ENCODE results near the gene SLX1A.
"Not testable (repeated sequence)": the region's sequence is repeated elsewhere in the genome, so short reads cannot be mapped to it uniquely, and the experiment has no call there.

The SLX1A gene

DNA sequence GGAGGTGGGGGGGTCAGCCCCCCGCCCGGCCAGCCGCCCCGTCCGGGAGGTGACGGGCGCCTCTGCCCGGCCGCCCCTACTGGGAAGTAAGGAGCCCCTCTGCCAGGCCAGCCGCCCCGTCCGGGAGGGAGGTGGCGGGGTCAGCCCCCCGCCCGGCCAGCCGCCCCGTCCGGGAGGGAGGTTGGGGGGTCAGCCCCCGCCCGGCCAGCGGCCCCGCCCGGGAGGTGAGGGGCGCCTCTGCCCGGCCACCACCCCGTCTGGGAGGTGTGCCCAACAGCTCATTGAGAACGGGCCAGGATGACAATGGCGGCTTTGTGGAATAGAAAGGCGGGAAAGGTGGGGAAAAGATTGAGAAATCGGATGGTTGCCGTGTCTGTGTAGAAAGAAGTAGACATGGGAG, 23.5 kb upstream of the SLX1A start:
- not testable (repeated sequence) for H3K27me3 Mint-ChIP-seq; ATAC-seq (ENCODE audit: low read depth); H3K9me3 Mint-ChIP-seq; H3K4me3 Mint-ChIP-seq; DNase-seq (ENCODE audit: low spot score in 2 of 2); H3K36me3 Mint-ChIP-seq; H3K27ac Mint-ChIP-seq
- peaks cover 16% of the 10 kb centered on the region for H3K4me1 Mint-ChIP-seq

DNA sequence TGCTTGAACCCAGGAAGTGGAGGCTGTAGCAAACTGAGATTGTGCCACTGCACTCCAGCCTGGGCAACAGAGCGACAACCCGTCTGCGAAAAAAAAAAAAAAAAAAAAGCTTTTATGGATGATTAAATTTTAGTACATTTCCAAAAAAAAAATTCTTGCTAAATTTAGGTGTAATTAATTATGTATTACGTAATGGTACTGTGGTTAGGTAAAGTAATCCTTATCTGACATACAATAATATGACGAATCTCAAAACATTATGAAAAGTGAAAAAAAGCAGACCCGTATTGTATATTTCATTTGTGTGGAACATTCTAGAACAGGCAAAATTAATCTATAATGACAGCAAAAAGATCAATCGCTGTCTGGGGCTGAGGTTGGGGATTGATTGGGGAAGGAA, 20.6 kb upstream of the SLX1A start:
- Mint-ChIP-seq H3K9me3 (no peaks in the 10 kb centered on the region), H3K4me3 (no peak overlapping the region), H3K36me3 (no peaks in the 10 kb centered on the region), H3K27me3 (no peaks in the 10 kb centered on the region), H3K4me1 (no peaks in the 10 kb centered on the region), H3K27ac (no peak overlapping the region)
- no peak for ATAC-seq (ENCODE audit: low read depth)
- DNase-seq (ENCODE audit: low spot score in 2 of 2): no peak

DNA sequence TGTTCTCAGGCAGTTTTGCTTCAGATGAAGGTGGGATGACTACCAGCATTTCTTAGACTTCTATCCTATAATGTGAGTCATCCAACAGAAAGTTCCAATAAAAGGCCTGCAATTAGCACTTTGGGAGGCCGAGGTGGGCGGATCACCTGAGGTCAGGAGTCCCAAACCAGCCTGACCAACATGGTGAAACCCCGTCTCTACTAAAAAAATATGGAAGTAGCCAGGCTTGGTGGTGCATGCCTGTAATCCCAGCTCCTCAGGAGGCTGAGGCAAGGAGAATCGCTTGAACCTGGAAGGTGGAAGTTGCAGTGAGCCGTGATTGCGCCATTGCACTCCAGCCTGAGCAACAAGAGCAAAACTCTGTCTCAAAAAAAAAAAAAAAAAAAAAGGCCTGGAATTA, 16.8 kb upstream of the SLX1A start:
- not testable (repeated sequence) for H3K9me3 Mint-ChIP-seq; H3K36me3 Mint-ChIP-seq; H3K27me3 Mint-ChIP-seq; DNase-seq (ENCODE audit: low spot score in 2 of 2); H3K4me3 Mint-ChIP-seq; H3K27ac Mint-ChIP-seq; ATAC-seq (ENCODE audit: low read depth); H3K4me1 Mint-ChIP-seq

DNA sequence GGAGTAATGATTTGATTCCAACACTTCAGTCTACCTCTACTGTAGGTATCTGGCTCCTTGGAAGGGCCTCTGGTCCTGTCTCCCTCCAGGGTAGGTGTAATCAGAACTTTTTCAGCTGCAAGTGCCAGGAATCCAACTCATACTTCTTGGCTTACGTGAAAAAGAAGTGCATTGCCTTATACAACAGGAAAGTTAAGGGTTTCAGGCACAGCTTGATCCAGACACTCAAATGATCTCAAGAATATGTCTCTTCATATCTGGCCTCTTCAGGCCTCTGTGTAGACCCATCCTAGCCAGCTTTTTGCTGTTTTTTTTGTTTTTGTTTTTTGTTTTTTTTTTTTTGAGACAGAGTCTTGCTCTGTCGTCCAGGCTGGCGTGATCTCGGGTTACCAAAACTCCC, 14.5 kb upstream of the SLX1A start:
- no peaks in the 10 kb centered on the region for H3K9me3 Mint-ChIP-seq
- H3K4me3 Mint-ChIP-seq: no peak overlapping the region
- H3K36me3 Mint-ChIP-seq: peaks cover 4% of the 10 kb centered on the region
- H3K4me1 Mint-ChIP-seq: peaks cover 7% of the 10 kb centered on the region
- H3K27me3 Mint-ChIP-seq: no peaks in the 10 kb centered on the region
- no peak overlapping the region for H3K27ac Mint-ChIP-seq
- ATAC-seq (ENCODE audit: low read depth) (no peak), DNase-seq (ENCODE audit: low spot score in 2 of 2) (no peak)

GRCh38 chr16:30179931-30180330, 13.7 kb upstream of the SLX1A start:
- no peak for DNase-seq (ENCODE audit: low spot score in 2 of 2)
- Mint-ChIP-seq H3K9me3 (no peaks in the 10 kb centered on the region), H3K27ac (no peak overlapping the region), H3K4me1 (peaks cover 12% of the 10 kb centered on the region), H3K36me3 (peaks cover 11% of the 10 kb centered on the region), H3K27me3 (no peaks in the 10 kb centered on the region), H3K4me3 (no peak overlapping the region)
- ATAC-seq (ENCODE audit: low read depth): no peak

DNA sequence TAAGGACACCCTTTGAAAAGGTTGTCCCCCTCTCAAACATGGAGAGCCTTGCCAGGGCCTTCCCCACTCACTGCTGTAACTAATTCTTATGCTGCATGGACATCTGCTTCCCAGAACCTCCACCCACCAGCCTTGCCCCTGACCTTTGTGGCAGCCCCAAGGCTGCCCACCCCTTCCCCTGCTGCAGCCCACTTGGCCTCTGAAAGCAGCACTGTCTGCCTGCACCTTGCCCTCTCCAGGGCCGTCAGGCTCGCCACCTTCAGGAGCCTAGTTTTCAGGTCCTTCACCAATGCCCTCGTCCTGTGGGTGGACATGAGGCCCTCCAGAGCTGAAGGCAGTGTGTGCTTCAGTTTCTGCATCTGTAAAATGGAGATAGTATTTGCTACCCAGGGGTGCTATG, 12.9 kb upstream of the SLX1A start:
- no peak for ATAC-seq (ENCODE audit: low read depth)

DNA sequence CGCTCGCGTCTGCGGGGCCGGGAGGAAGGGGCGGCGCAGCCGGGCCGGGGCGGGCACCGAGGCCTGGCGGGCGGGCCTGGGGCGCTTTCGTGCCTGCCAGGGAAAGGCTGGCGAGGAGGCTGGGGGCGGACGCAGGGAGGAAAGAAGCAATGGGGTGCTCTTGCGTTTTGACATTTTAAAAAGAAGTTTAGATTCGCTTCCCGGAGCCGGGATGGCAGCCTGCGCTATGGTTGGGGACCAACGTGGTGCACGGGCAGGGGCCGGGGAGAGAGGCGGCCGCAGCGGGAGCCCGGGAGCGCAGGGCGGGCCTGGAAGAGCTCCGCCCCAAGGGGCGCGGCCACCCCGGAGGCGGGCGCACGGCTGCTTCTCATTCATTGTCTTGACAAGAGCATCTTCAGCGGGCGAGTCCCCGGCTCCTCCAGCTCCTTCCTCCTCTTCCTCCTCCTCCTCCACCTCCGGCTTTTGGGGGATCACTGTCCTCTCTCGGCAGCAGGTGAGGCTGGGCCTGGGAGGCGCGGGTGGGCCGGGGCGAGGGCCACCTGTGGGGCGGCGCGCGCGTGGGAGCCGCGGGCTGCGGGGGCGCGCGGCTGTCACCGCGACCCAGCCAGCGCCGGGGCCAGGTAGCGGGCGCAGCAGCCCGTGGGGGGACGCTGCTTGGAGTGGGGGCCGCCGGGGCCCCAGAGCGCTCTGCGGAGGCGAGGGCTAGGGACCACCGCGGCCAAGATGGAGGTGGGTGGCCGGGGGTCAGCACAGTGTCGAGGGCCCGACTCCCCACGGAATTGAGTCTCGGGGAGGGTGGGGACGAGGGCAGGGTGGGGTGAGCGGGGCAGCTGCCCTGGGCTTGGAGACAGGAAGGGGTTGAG, 10.2 kb upstream of the SLX1A start, which contains the start of gene CORO1A:
CORO1A (plus strand) TSS at position 370 of the 863 bp plus-strand sequence. CDS start 1,608 bp downstream, outside the sequence.
- Mint-ChIP-seq H3K9me3 (no peaks in the 10 kb centered on the region), H3K4me1 (peaks cover 29% of the 10 kb centered on the region), H3K27me3 (no peaks in the 10 kb centered on the region), H3K36me3 (peaks cover 23% of the 10 kb centered on the region), H3K27ac (peak within 1 kb of the TSS; percentile 96), H3K4me3 (peak within 1 kb of the TSS; percentile 97)
- peak; percentile 60 for ATAC-seq (ENCODE audit: low read depth)
- DNase-seq (ENCODE audit: low spot score in 2 of 2): peak; percentile 75 to 84

More for the DNA sequence above, 12.9 kb upstream of the SLX1A start:
- DNase-seq (ENCODE audit: low spot score in 2 of 2): no peak
- H3K4me1 Mint-ChIP-seq: peaks cover 14% of the 10 kb centered on the region
- H3K27me3 Mint-ChIP-seq: no peaks in the 10 kb centered on the region
- peak overlapping the region; percentile 51 for H3K27ac Mint-ChIP-seq
- H3K36me3 Mint-ChIP-seq: peaks cover 13% of the 10 kb centered on the region
- H3K9me3 Mint-ChIP-seq: no peaks in the 10 kb centered on the region
- H3K4me3 Mint-ChIP-seq: no peak overlapping the region

DNA sequence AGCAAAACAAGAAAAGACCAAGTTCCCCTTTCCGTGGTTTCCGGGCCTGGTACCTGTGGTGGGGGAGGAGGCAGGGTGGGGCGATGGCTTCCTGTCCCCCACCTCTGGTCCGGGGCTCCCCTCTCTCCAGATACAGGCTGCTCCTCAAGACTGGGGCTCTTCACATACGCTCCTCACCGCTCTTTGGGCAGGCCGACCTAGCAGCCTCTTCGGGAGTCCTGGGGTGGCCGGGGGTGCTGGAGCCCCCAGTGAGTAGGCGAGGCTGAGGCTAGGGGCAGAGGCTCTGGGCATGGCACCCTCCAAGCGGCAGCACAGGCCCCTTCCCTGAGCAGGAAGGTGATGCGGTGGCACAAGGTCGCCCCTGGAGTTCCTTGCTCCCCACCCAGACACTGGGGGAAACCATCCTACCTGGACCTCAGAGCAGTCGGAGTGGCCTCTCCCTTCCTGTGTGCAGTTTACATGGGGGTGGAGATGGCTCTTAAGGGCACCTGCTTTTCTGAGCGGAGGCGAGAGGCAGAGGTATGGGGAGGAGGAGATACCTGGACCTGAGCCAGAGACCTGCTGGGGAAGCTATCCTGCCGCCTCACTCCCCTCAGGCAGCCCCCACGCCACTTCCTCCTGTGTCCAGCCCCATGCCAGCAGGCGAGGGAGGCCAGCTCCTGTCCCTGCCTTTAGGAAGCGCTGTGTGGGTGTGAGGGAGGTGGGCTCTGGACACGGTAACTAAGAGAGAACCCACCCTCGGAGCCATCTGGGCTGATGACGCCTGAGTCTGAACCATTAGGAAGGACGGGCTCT, 9.4 kb upstream of the SLX1A start:
- ATAC-seq (ENCODE audit: low read depth) (peak; percentile 72), DNase-seq (ENCODE audit: low spot score in 2 of 2) (peak; percentile 72 to 82)
- Mint-ChIP-seq H3K4me1 (peaks cover 29% of the 10 kb centered on the region), H3K27ac (peak overlapping the region; percentile 96), H3K27me3 (no peaks in the 10 kb centered on the region), H3K36me3 (peaks cover 23% of the 10 kb centered on the region), H3K9me3 (no peaks in the 10 kb centered on the region), H3K4me3 (peak overlapping the region; percentile 97)

DNA sequence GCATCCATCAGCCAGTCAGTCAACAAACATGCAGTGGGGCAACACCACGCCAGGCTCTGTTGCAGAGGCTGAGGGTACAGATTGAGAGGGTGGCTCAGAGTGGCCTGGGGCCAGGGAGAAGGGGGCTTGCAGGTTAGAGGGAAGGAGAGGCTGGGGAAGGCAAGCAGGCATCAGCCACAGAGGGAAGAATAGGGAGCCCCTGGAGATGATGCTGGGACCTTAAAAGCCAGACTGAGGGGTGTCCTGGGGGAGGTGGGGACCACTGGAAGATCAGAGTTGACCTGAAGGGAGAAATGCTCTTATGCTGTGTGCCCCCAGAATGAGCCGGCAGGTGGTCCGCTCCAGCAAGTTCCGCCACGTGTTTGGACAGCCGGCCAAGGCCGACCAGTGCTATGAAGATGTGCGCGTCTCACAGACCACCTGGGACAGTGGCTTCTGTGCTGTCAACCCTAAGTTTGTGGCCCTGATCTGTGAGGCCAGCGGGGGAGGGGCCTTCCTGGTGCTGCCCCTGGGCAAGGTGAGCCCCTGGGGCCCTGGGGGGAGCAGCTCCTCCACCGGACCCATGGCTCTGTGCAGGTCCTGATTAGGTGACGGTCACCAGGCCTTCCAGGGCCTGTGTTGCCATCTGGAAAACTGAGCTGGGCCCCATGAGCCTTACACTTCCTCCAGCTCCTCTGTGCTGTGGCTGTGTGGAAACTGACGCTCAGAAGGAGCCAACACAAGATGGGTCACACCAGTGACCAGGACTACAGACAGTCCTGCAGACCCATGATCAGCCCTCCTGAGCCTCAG, 8.6 kb upstream of the SLX1A start:
- no peak for DNase-seq (ENCODE audit: low spot score in 2 of 2)
- peak overlapping the region; percentile 96 for H3K27ac Mint-ChIP-seq

DNA sequence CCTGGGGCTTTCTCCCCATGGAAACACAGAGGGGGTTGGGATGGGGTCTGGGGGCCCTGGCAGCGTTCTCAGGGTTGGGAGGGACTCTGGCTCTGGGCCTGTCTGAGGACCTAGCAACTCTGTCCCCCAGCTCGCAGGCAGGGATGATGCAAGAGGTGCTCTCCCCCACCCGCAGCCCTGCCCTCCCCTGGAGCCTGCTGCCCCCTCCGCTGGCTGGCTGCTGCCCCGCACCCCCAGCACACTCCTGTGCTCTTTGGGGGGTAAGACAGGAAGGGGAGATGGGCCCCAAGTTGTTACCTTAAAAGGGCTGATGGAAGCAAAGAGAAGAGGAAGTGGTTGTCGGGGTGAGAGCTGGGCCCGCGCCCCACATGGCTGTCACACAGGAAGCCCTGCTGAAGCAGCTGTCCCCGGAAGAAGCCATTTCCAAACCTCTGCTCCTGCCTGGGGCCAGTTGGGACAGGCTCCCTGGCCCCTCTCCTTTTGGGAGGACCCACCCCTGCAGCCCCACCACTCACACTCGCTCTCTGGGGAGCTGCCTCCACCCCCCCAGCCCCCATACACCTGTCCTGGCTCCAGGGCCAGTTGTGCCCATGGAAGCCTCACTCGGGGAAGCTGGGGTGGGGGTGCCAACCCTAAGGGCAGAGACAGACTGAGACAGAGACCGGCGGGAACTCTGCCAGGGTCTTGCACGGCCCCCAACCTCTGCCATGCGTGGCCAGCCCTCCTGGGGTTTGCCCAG, 7.8 kb upstream of the SLX1A start:
- H3K4me1 Mint-ChIP-seq: peaks cover 29% of the 10 kb centered on the region
- H3K36me3 Mint-ChIP-seq: peaks cover 23% of the 10 kb centered on the region
- H3K9me3 Mint-ChIP-seq: no peaks in the 10 kb centered on the region
- peak overlapping the region; percentile 97 for H3K4me3 Mint-ChIP-seq
- DNase-seq (ENCODE audit: low spot score in 2 of 2): peak; percentile 63 to 77
- peak overlapping the region; percentile 96 for H3K27ac Mint-ChIP-seq
- ATAC-seq (ENCODE audit: low read depth): peak; percentile 48
- H3K27me3 Mint-ChIP-seq: no peaks in the 10 kb centered on the region

More for the DNA sequence above, 8.6 kb upstream of the SLX1A start:
- Mint-ChIP-seq H3K4me3 (peak overlapping the region; percentile 97), H3K36me3 (peaks cover 23% of the 10 kb centered on the region), H3K4me1 (peaks cover 29% of the 10 kb centered on the region), H3K9me3 (no peaks in the 10 kb centered on the region), H3K27me3 (no peaks in the 10 kb centered on the region)
- no peak for ATAC-seq (ENCODE audit: low read depth)

- Mint-ChIP-seq H3K4me1 (peaks cover 29% of the 10 kb centered on the region), H3K4me3 (peak overlapping the region; percentile 97), H3K9me3 (no peaks in the 10 kb centered on the region), H3K36me3 (peaks cover 23% of the 10 kb centered on the region), H3K27me3 (no peaks in the 10 kb centered on the region), H3K27ac (peak overlapping the region; percentile 96)
- no peak for ATAC-seq (ENCODE audit: low read depth)
- DNase-seq (ENCODE audit: low spot score in 2 of 2): peak in 1 of 2 donors; percentile 29
Observed at GRCh38 chr16:30186444-30186781, 7.3 kb upstream of the SLX1A start.

DNA sequence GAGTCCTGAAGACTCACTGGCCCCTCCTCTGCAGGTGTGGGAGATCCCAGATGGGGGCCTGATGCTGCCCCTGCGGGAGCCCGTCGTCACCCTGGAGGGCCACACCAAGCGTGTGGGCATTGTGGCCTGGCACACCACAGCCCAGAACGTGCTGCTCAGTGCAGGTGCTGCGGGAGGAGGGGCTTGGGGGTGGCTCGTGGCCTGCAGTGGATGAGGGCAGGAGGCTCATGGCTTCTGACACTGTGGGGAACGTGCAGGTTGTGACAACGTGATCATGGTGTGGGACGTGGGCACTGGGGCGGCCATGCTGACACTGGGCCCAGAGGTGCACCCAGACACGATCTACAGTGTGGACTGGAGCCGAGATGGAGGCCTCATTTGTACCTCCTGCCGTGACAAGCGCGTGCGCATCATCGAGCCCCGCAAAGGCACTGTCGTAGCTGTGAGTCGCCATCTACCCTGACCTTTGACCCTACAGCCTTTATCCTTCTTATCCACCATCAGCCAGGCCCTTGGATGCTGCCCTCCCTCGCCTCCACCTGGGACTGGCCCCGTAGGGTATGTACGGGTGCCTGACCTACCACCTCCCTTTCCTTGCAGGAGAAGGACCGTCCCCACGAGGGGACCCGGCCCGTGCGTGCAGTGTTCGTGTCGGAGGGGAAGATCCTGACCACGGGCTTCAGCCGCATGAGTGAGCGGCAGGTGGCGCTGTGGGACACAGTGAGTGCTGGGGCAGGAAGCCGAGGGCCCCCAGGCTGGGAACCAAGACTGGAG, 6.7 kb upstream of the SLX1A start:
- H3K27ac Mint-ChIP-seq: peak overlapping the region; percentile 96
- H3K36me3 Mint-ChIP-seq: peaks cover 23% of the 10 kb centered on the region
- no peaks in the 10 kb centered on the region for H3K9me3 Mint-ChIP-seq
- DNase-seq (ENCODE audit: low spot score in 2 of 2) (peak; percentile 81 to 90), ATAC-seq (ENCODE audit: low read depth) (peak; percentile 7)
- peaks cover 28% of the 10 kb centered on the region for H3K4me1 Mint-ChIP-seq
- peak overlapping the region; percentile 97 for H3K4me3 Mint-ChIP-seq
- no peaks in the 10 kb centered on the region for H3K27me3 Mint-ChIP-seq

DNA sequence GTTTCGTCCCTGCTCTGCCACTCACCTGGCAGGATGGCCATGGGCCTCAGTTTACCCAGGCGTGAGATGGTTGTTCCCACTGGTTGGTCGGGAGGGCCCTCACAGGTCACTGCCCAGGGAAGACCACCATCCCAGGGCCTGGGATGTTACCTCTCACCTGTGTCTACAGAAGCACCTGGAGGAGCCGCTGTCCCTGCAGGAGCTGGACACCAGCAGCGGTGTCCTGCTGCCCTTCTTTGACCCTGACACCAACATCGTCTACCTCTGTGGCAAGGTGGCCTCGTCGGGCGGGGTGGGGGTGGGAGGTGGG, 6.2 kb upstream of the SLX1A start:
- peaks cover 23% of the 10 kb centered on the region for H3K36me3 Mint-ChIP-seq
- ATAC-seq (ENCODE audit: low read depth): no peak
- peak overlapping the region; percentile 96 for H3K27ac Mint-ChIP-seq
- peak overlapping the region; percentile 97 for H3K4me3 Mint-ChIP-seq
- H3K9me3 Mint-ChIP-seq: no peaks in the 10 kb centered on the region
- no peak for DNase-seq (ENCODE audit: low spot score in 2 of 2)
- no peaks in the 10 kb centered on the region for H3K27me3 Mint-ChIP-seq
- H3K4me1 Mint-ChIP-seq: peaks cover 23% of the 10 kb centered on the region
